ENCODE measurements around the gene SEMA5A.

The SEMA5A gene

DNA sequence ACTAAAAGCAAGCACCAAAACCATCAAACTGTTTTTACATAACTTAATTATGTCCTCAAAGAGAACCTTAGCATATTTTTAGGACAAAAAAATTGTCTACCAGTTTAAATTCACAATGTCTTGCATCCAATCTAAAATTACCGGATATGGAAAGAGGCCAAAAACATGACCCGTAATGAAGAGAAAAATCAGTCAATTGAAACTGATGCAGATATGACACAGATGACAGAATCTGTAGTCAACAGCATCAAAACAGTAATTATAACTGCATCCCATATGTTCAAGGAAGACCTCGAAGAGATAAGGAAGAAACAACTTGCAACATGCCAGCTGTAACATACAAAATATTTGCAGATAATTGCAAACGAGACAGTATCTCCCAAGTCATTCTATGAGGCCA, 473.2 kb downstream of the SEMA5A start:
- no peak for DNase-seq (ENCODE audit: low read depth in 4 of 4, low spot score in 1 of 4)

DNA sequence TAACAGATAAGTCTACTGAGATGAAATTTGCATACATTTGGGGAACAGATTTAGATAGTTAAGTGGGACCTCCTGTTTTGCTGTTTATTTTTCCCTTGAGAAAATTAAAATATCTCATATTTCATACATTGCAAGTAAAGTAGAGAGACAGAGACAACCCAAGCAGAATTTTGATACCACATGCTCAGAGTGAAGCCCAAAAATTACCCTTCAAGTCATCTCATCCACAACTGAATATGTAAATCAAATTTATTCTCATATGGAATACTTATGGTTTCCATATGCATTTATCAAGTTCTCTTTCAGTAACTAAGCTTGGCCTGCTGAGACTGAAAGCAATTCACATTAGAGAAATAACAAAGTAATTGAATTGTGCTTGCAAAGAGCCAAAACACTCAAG, 474.4 kb downstream of the SEMA5A start:
- no peak for DNase-seq (ENCODE audit: low read depth in 4 of 4, low spot score in 1 of 4)

DNA sequence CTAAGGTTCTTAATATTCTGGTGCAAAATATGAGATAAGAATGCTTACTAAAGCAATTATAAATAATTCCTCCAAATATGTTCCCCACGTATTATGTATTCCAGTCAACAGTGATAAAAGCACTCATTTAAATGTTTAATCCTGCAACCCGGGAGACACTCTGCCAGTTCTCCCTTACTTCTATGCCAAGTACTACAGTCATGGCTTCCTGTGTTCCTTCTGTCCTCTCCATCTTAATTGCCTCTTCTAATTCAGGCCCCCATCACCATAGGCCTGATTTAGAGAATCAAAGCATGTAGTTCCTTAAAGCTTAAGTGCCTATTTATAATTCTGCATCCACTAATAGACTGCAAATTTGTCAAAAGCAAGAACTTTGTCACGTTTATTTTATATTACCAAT, 474.8 kb downstream of the SEMA5A start:
- DNase-seq (ENCODE audit: low read depth in 4 of 4, low spot score in 1 of 4), result no peak

DNA sequence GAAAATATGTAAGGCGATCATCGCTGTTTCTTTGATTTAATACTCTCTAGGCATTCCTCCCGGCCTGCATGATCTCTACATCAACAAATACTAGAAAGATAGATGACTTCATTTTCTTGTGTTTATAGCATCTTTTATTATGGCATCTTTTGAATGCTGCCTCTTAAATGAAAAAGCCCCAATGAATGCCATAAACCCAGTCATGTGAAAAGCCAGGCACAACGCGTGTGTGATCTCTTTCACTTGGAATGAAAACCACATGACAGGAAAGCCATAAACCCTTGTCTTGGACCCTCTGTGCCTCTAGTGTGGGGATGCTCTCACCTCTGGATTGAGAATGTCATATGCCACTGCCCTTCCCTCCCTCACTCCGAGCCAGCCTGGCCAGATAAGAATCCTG, 476.2 kb downstream of the SEMA5A start:
- DNase-seq (ENCODE audit: low read depth in 4 of 4, low spot score in 1 of 4), result no peak

DNA sequence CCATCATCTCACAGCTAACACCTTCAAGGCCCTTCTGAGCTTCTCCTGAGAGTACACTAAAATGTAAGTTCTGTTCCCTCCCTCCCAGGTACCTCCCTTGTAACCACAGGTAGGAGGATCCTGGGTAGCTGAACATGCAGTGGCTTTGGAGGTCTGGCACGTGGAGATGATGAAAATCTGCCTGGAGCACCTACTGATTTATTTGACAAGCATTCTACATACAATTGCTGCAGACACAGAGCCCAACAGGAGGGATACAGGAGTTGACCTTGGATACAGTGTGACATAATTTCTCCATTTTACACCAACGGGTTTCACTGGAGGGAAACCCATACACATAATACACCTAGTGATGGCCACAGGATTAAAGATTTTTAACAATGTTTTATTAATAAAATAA, 478.7 kb downstream of the SEMA5A start:
- DNase-seq (ENCODE audit: low read depth in 4 of 4, low spot score in 1 of 4), result no peak

DNA sequence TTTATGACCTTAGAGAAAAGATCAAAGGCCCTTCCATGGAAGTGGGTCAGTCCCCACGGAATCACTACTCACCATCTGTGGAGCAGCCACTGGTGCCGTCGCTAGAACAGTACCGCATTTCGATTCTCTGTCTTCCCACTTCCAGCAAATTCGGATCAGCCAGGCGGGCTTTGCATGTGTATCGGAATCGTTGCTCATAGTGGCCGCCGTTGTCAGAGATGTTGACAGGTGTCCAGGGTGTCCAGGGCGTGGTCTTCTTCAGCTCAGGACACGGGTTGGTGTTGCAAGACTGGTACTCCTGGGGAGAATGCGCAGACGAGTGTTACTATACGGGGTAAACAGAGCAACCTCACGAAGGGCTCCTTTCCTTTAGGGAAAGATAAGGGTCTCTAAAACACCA, 479.5 kb downstream of the SEMA5A start:
- no peak for DNase-seq (ENCODE audit: low read depth in 4 of 4, low spot score in 1 of 4)

DNA sequence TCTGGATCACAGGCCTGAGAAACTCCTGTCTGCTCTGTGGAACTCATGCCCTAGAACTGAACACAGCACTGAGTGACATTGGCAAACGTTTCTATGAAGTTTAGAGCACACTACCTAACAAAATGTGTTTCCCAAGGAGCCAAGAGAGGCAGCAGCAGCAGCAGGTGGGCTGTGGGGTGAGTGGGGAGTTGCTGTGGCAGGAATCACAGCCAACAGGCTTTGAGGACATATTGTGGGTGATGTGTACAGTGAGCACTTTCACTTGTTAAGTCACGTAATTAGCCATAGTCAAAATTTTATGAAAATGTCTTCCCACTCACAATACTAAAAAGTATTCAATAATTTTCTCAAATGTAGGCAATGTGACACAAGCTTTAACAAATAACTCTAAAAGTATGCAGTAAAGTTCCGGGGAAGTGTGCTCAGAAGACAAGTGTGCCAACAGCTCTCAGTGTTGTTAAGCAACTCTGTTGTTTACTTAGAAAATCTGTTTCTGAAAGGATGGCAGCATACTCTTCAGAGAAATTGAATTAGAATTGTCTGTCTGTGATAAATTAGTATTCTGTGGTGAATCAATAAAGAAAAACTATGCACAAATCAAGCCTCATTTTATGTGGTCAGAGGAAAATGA, 482.1 kb downstream of the SEMA5A start:
- no peak for DNase-seq (ENCODE audit: low read depth in 4 of 4, low spot score in 1 of 4)

DNA sequence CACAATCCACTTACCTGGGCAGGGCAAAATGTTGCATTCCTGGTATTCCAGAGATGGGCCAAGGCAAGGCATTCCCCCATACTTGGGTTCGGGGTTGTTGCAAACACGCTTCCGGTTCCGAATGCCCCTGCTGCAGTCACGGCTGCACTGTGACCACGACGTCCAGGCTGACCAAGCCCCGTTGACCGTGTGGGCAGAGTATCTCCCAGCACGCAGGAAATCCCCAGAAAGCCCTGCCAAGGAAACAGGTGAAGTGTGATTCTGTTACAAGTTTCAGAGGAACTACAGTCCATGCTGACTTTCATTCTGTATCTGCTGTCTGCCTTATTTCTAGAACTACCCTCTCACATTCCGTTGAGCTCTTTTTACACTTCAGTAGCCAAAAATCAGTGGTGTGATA, 483.0 kb downstream of the SEMA5A start:
- no peak for DNase-seq (ENCODE audit: low read depth in 4 of 4, low spot score in 1 of 4)

DNA sequence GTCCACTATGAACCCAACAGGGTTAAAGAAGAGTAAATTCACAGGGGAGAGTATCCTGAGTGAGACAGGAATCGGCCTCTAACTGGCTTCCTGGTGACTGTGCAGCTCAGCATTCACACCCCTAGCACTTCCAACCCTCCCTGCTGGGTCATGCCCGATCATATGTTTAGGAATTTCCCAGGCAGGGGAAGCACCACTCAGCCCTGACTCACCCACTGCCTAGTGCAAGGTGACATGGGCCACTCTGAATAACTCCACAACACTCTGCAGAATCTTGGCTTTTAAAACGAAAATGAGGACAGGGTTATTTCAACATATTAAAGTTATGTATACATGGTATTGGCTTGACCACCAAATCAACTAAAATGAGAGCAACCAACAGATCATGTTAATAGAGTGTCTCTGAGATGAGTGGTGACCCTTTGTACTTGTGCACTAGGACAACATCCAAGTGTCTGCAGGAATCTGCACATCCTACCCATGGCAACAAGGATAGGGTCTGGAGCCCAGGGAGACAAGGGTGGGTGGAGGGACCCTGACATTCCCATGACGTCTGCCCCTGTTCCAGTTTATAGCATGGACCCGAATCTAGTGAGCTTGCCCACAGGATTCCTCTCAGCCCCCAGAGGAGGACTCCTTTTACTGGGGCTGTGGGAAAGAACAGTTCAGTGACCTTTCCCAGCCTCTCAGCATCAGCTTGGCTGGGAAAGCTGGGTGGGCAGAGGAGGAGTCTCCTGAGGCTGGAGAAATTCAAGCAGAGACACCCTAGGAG, 485.8 kb downstream of the SEMA5A start:
- no peak for DNase-seq (ENCODE audit: low read depth in 4 of 4, low spot score in 1 of 4)

DNA sequence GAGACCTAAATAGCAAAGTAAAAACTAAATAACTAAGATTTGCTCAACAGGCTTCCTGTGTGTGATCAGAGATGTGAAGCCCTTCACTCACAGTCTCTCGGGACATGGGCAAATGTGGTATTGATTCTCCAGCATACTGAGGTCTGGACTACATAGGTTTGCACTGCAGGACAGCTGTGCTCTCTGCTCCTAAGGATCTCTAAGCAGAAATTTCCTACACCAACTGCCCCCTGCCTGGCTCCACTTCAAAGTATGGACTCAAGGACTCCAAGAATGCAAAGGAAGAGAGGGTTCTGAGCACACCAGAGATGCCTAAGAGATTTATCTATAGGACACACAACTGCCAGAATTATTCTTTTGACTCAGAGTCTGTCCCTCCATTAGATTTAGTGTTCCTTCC, 487.2 kb downstream of the SEMA5A start:
- no peak for DNase-seq (ENCODE audit: low read depth in 4 of 4, low spot score in 1 of 4)

DNA sequence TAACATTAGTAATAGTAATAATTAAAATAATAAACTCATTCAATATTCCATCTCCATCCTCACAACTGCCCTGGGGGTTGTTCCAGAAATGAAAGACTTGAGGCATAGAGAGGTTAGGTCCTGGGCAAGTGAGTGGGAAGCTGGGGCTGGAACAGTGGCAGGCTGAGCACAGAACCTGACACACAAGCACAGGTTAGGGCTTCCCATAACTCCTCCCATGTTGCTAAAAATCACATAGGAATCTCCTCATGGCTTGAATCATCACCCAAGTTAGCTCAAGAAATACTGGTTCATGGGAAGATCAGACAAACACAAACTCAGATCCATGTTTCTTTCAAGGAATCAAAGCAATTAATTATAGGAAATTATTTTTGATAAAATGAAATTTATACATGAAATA, 487.7 kb downstream of the SEMA5A start:
- DNase-seq (ENCODE audit: low read depth in 4 of 4, low spot score in 1 of 4), result no peak

DNA sequence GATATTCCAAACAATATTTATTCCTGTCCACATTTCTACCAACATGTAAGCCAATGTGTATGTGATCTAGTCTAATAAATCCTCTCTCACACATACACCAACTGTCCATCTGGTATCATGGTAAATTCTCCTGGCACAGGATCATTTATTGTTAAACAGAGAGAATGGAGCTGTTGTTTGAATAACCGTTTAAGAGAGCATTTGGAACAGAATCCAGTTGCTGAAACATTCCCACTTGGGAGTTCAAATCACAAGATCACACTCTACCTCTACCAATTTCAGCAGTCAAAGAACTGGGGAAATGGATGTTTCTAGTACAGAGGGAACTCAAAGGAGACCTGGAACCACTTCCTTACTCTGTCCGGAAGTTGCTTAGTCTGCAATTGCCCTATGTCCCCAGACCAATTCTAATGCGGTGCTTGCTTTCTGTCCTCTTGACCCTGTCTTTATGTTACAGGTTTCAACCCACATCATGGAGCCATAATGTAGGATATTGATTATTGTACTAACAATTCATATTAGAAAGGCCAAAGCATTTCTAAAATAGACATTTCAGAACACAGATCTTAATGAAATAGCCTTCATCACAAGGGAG, 488.4 kb downstream of the SEMA5A start:
- DNase-seq (ENCODE audit: low read depth in 4 of 4, low spot score in 1 of 4), result no peak

DNA sequence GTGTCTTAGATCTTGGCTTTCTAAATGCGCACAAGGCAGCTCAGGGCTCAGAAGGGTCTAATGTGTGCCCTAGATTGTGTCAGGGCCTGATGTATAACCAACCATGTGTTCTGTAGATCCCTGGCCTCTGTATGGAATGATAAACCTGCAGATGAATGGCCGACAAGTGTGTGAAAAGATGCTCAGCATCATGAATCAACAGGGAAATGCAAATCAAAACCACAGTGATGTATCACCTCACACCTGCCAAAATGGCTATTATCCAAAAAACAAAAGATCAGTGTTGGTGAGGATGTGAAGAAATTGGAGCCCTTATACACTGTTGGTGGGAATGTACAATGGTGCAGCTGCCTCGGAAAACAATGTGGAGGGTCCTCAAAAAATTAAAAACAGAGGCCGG, 489.8 kb downstream of the SEMA5A start:
- DNase-seq (ENCODE audit: low read depth in 4 of 4, low spot score in 1 of 4), result no peak

DNA sequence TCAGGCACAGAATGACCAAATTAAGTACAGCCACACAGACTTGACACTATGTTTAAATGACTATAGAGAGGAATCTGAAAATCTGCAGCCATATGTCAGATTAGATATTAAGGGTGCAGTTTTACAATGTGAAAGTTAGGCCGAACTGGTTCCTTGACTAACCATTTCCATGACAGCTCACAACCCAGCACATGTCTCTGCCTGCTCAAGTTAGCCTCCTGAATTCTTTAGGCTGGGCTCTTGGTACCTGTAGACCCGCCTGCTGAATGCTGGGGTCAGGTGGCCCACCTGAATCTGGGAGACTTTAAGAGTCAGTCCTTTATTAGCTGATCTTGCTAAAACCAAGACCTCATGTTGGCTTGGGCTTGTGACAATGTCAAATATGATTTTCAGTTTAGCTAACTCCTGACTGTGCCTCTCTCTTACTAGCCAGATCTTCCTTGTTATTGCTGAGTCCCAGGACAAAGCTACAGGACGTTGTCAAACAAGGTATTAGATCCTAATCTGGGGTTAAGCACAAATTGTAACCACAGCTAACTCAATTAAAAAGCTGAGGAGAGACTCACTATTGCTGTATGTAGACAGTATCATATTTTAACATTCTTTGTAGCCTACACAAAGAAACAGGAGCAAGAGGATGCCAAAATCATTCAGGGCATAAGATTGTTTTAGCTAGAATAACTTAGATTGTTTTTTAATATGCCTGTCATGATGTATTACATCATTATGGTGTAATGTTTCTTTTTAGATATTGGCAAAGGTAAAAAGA, 490.9 kb downstream of the SEMA5A start:
- DNase-seq (ENCODE audit: low read depth in 4 of 4, low spot score in 1 of 4), result no peak

DNA sequence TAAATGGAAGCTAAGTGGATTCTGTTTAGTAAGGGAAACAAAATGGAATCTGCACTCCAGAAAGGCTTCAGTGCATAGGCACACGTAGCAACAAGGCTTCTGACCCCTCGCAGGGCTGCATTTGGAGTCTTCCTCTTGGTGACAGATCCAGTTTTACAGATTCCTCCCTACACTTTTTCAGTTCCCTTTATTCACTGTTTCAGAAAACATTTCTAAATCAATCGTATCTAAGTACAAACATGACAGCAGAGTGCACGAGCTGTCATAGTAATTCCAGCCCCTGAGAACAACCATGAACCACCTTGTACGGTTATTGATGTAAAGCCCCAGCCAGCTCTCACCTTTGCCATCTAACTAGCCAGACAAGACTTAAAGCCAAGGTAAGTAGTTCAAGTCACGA, 491.6 kb downstream of the SEMA5A start:
- no peak for DNase-seq (ENCODE audit: low read depth in 4 of 4, low spot score in 1 of 4)

DNA sequence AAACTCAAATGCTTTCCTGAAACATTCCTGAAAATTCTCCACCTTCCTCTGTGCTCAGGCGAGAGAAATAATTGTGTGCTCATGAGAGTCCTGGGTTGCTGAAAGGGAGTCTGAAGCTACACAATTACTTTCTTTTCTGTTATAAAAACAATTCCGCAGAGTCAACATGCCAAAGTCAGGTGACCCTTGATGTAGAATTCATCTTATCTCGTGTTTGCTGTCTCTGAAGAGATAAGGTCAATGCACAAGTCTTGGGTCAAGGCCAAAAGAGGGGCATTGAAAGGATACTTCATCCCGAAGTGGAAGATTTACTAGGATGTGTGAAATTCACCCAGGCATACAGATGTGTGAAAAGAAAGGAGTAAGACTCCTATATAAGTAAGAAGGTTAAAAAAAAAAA, 493.5 kb downstream of the SEMA5A start:
- no peak for DNase-seq (ENCODE audit: low read depth in 4 of 4, low spot score in 1 of 4)

DNA sequence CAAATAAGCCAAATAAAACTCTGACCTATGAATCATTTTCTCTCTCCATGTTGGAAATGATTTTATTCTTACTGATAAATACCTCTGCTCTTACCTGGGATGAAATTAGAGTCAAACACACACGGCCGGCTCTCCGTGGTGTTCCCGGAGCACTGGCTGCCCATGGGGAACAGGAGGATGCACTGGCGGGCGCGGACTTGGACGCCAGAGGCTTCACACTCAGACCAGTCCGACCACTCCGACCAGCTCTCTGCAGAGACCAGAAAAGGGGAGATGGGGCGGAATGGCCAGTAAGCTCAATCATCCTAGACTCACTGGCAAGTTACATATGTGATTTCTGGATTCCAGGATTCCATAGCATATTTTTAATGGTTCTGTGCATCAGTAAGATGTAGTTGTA, 494.1 kb downstream of the SEMA5A start:
- no peak for DNase-seq (ENCODE audit: low read depth in 4 of 4, low spot score in 1 of 4)

DNA sequence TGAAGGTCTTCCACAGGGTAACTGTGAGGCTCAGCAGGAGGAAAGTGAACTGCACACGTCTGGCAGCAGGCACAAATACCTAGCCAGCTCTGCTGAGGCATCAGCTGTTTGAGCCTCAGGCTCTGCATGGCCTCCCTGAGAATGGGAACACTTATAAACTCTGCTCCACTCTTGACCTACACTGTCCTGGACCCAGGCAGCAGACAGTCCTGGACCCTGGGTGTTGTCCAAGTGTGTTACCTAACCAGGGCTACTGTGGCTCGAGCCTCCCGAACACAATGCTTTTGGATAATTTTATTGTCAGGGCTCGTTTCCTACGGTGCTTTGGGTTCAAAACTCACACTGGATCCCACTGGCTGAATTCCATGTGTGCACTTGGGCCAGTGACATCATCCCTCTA, 497.9 kb downstream of the SEMA5A start:
- no peak for DNase-seq (ENCODE audit: low read depth in 4 of 4, low spot score in 1 of 4)

DNA sequence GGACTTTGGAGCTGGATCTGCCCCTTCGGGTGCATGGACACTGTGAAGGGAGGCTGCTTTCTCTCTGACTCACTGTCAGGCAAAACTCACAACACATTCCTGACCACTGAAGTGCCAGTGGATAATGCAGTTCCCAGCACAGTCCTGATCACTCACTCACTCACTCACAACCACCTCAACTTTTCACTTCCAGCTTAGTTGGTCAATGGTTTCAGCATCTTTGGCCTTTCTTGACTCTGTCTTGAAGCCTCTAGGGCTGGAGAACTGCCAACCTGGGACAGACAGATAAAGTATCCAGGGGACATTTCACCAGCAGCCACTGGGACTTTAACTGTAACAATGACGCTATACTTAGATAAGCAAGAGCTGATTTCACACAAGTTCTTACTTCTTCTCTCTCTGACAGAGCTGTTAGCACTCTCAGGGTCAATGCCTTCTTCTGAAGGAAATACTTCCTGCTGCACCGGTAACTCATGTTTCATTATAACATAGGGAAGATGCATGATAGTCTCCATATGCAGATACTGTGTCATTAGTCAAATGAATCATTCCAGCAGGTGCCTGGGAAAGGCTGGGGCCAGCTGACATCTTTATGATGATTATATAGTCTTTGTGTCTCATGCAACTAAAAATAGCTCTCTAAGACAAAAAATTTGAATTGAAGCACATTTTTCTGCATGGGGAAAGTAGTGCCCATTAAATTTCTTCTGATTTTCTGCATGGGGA, 499.0 kb downstream of the SEMA5A start:
- DNase-seq (ENCODE audit: low read depth in 4 of 4, low spot score in 1 of 4), result no peak

DNA sequence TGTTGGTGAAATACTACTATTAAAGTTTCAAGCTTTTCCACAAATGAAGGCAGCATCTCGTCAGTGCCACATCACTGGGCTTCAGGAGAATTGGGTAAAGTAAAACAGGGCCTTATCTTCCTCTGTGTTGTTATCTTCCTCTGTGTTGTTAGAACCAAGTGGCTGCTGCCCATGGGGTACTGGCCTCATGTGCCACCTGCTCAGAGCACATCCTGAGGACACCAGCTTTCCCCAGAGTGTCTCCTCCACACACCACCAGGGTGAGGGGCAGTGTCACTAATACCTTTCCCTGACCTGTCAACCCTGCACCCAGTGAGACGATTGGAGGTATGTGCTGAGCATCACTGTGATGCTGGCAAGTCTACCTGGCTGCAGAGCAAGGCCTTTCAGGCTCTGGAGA, 499.9 kb downstream of the SEMA5A start:
- no peak for DNase-seq (ENCODE audit: low read depth in 4 of 4, low spot score in 1 of 4)

DNA sequence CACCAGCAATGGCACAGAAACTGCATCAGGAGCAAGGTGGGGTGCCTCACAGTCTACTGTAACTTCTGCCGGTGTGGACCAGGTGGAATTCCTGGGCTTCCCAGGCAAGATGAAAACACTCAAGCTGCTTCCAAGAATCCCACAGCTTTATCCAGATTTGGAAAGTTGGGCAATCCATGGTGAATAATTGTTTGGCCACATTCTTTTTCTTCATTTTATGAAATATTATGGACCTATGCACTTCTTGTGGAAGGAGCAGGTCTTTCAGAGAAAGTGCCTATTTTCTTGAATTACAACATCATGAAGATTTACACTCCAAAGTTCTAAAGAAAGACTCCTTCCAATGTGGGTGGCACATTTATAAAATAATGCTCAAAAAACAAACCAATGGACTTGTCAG, 503.6 kb downstream of the SEMA5A start:
- DNase-seq (ENCODE audit: low read depth in 4 of 4, low spot score in 1 of 4), result no peak

Measured in stimulated activated CD4-positive, alpha-beta T cell treated with anti-CD3 and anti-CD28 coated beads, Interleukin-1b, Interleukin-23, amount 100 ng/mL, for 24 hours (primary cell).